SK-N-SH treated with all-trans-retinoic acid at 6 μM for 48 hours (cell line): ENCODE data around the gene S100A8.

ENCODE experiments used
- ARNTL ChIP-seq: fragments of 450-650 bp; formaldehyde crosslinking; IDR thresholded peaks from 2 replicates; pipeline ENCODE4 v1.5.0; 2020; ENCODE audit warnings: low read depth, mild to moderate bottlenecking, moderate library complexity, borderline replicate concordance
- CREB5 ChIP-seq: fragments of 250-450 bp; sonication (Bioruptor Pico); IDR thresholded peaks from 2 replicates; pipeline ENCODE4 v1.5.1; 2020; ENCODE audit warnings: low read depth, mild to moderate bottlenecking, moderate library complexity
- CSDC2 ChIP-seq: fragments of 250-450 bp; sonication (Bioruptor Pico); IDR thresholded peaks from 2 replicates; pipeline ENCODE4 v1.5.0; 2020; ENCODE audit warnings: mild to moderate bottlenecking, moderate library complexity
- GLIS3 ChIP-seq: fragments of 250-450 bp; sonication (Bioruptor Pico); IDR thresholded peaks from 2 replicates; pipeline ENCODE4 v1.5.0; 2020; ENCODE audit warnings: mild to moderate bottlenecking, moderate library complexity
- ISL1 ChIP-seq: fragments of 250-450 bp; sonication (Bioruptor Pico); IDR thresholded peaks from 2 replicates; pipeline ENCODE4 v2.1.2; 2022; ENCODE audit warnings: mild to moderate bottlenecking, moderate library complexity
- PATZ1 ChIP-seq: fragments of 250-450 bp; sonication (Bioruptor Pico); IDR thresholded peaks from 2 replicates; pipeline ENCODE4 v1.8.0; 2020; ENCODE audit warnings: mild to moderate bottlenecking, moderate library complexity, borderline replicate concordance
- PPARA ChIP-seq: fragments of 250-450 bp; sonication (Bioruptor Pico); IDR thresholded peaks from 2 replicates; pipeline ENCODE4 v1.5.0; 2020; ENCODE audit warnings: mild to moderate bottlenecking, borderline replicate concordance
- RARB ChIP-seq: fragments of 250-450 bp; sonication (Bioruptor Pico); IDR thresholded peaks from 2 replicates; pipeline ENCODE4 v1.8.0; 2021; ENCODE audit warnings: mild to moderate bottlenecking, moderate library complexity
- ZC3H10 ChIP-seq: fragments of 250-450 bp; sonication (Bioruptor Pico); IDR thresholded peaks from 2 replicates; pipeline ENCODE4 v1.5.1; 2021; ENCODE audit warnings: mild to moderate bottlenecking, moderate library complexity
- ZFP3 ChIP-seq: fragments of 250-450 bp; sonication (Bioruptor Pico); IDR thresholded peaks from 2 replicates; pipeline ENCODE4 v1.5.0; 2020; ENCODE audit warnings: mild to moderate bottlenecking, moderate library complexity
- ZNF565 ChIP-seq: fragments of 450-650 bp; formaldehyde crosslinking; conservative IDR thresholded peaks from 2 replicates; pipeline ENCODE4 v1.5.0; 2020; ENCODE audit warnings: low read depth, mild to moderate bottlenecking, moderate library complexity
- ZNF8 ChIP-seq: fragments of 450-650 bp; formaldehyde crosslinking; IDR thresholded peaks from 2 replicates; pipeline ENCODE4 v1.5.0; 2020; ENCODE audit warnings: mild to moderate bottlenecking, moderate library complexity

- TF ChIP-seq PPARA (CRISPR knock-in tag) (no peak), ZNF8 (CRISPR knock-in tag) (no peak), CREB5 (CRISPR knock-in tag) (no peak), PATZ1 (CRISPR knock-in tag) (no peak), ARNTL (CRISPR knock-in tag) (no peak), ZFP3 (CRISPR knock-in tag) (no peak), CSDC2 (CRISPR knock-in tag) (no peak), ZC3H10 (no peak), ISL1 (no peak), ZNF565 (CRISPR knock-in tag) (no peak), RARB (CRISPR knock-in tag) (no peak), GLIS3 (CRISPR knock-in tag) (no peak)
Observed at GRCh38 chr1:153372571-153372970, 18.3 kb downstream of the S100A8 start.
